HG02981 (cell line): Measurements from ENCODE around the gene TMEM121B.

Experiments
- ATAC-seq: cut with Tn5 transposase; IDR thresholded peaks from one replicate; pipeline ENCODE4 v1.9.1; 2021; ENCODE audit warnings: mild to moderate bottlenecking, moderate library complexity; ENCODE audit not compliant: unreplicated experiment

Gene TMEM121B

DNA sequence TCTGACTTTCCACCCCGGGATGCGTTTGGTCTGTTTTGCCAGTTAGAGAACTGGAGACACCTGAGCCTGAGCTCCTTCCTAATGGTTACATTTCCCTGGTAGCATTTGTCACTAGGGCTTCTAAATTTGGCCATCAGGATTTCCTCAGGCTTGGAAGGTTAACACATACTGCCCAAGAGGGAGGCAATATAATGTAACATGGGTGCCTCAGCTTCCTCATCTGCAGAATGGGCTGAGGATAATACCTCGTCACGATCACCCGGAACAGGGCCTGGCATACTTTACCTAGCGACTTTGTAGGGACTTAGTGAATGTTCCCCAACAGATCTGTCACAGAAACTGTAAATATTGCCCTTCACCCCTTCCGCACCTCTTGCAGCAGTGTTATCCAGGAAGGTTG lies 25.1 kb downstream of the TMEM121B start:
- ATAC-seq = no peak

DNA sequence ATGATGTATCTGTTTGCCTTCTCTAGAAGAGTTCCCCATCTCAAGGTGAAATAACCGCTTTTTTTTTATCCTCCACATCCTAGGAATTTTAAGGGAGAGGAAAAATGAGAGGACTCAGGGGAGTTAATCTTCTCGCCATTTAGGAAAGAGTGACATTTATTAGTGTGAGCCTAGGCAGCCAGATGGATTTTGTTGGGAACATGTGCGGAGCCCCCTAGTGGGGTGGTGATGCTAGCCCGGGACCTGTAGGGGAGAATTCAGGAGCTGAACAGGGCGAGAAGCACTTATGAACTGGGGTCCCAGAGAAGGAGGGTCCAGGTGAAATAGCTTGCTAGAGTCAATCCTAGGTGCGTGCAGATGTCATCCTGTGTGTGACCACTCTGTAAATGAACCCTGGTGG lies 25.6 kb downstream of the TMEM121B start:
- ATAC-seq = no peak

DNA sequence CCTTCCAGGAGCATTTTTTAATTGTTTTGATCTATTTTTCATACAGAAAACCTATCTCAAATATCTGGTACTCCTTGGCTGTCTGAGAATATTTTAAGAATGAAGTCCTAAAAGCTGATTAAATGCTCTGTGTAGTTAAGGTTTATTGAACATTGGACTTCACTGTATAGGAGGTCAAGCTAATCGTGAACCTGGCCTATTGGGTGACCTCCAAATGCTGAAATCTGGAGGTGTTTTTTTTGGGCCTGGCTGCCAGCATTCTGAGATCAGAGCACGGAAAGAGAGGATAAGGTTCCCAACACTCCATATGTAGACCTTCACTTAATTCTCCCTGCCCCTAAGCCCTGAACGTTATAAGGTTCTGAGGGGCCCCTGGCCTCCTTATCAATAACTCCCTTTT lies 28.1 kb downstream of the TMEM121B start:
- ATAC-seq = no peak

DNA sequence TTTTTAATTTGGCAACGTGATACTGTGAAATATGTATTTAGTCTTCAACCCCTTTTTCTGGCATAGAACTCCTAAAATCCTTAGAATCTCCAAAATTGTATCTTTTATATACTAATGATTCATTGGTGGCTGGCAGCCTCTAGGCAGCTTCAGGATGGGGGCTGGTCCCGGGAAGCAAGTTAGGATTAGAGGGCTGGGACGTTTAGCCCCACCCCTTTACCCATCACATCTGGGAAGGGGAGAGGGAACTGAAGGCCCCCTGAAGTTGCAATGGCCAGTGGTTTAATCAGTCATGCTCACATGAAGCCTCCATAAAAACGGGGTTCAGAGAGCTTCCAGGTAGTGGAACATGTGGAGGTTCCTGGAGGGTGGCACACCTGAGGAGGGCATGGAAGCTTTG lies 29.3 kb downstream of the TMEM121B start:
- no peak for ATAC-seq

DNA sequence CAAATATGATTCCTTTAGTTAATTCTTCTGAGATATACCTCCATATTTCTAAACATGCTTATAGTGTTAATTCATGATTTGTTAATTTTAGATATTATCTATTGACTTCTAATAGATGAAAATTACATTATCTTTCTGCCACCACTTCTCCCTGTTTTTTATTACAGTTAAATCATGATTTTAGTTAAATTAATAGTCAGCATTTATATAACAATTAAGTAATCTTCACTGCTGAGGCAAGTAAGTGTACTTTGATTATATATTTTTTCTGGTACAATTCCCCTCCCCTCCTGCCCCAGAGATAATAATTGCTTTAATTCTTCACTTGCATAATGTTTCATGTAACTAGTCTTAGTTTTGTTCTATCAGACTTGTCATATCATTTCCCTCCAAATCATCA lies 30.6 kb downstream of the TMEM121B start:
- ATAC-seq = no peak

DNA sequence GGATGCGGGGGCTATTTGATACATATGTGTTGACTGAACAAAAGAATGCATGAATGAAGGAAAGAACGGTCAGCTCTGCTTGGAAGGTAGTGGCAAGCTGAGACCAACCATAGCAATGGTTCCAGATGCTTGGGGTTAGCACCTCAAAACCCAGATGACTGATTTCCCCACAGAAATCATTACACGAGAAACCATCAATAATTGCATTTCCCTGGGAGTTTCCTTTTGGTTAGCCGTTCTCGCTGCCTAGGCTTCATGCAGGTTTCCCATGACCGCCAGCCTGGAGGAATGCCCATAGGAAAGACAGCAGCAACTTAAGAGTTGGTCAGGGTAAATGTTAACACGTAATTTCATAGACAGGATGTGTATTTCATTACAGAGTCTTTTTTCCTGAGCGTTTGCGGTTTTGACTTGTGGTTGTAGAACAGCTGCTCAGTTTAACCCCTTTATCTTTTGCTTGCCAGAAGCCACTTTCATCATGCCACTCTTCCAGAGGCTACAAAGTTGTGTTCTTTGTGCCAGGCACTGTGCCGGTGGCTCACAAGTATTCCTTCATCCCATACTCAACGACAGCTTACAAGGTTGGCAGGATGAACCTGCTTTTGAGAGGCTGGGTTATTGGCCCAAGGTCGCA lies 33.5 kb downstream of the TMEM121B start:
- no peak for ATAC-seq

DNA sequence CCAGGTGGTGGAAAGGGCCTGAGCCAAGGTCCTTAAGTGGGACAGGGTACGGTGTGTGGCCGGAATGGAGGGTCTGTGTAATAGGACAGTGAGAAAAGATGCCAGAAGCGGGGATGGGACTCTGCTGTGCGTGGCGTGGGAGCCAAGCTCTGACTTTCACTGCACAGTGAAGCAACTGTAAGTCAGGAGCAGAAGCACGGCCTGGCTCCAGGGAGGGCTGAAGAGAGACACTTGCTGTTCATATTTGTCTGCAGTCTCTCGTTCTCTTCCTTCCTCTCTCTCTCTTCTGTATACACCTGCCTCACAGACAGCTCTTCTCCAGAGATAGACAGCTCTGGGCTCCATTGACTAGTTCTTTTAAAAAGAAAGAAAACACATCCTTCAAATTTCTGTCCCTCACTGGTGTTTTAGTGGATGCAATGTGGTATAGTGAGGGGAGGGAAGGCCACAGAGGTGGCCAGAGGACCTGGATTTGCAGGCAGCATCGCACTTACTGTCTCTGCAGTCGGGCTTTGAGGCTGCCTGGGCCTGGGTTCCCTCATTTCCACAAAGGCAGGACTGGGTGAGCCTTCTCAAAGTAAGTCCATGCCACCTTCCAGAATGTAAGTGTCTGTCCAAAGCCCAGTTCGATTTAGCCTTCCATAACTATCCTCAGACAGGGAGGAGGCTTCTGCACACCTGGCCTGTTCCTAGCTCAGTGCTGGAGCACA lies 34.2 kb downstream of the TMEM121B start:
- no peak for ATAC-seq

DNA sequence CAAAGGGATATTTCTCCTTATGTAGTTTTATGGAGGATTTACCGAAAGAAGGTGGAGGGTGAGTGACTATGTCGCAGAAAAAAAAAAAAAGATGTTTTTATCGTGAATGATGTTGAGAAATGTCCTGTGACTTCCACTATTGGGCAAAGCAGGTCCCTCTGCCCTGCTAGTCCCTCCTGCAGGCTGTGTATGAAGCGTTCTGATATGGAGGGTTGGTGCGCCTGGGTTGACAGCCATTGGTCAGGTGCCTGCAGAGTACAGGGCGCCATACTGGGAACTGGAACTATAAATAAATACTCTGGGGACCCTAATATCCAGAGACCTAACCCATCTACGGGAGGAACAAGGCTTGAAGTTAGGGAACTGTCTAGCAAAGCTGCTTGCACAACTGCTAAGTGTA lies 34.9 kb downstream of the TMEM121B start:
- no peak for ATAC-seq

DNA sequence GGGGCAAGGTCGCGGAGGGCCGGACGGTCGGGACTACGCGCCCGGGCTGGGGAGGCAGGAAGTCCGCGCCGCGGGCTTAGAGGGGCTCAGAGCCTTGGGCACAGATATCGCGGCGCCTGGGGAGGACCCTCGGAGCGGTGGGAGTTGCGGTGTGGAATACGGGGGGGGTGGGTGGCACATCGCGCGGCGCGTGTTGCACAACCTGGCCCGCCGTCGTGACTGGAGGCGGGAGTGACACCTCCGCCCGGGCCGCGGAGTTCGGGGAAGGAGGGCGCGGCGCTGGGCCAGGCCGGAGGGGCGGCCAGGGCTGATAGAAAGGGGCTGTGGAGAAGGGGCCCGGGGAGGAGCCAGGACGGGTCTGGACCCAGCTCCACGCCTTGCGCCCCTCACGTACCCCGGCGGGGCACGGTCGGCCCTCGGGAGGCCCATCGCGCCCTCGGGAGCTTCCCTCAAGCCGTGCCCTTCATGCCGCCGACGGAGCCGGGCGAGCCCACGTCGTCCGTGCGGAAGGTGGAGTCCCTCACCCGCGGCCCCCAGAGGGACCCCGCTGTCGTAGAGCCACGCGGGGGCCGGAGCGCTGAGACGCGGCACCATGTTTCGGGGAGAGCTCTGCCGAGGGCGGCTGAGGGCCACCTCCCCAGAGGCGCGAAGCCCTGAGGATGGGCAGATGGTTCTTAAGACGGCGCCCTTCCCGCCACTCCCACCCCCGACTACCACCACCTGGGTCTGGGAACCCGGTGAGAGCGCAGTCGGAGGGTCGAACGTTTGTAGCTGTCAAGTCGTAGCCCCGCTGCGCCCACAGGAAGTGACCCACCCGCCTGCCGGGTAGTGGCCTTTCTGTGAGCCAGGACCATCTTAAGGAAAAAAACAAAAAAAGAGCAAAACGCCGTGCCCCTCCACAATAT lies 35.6 kb downstream of the TMEM121B start:
- no peak for ATAC-seq

DNA sequence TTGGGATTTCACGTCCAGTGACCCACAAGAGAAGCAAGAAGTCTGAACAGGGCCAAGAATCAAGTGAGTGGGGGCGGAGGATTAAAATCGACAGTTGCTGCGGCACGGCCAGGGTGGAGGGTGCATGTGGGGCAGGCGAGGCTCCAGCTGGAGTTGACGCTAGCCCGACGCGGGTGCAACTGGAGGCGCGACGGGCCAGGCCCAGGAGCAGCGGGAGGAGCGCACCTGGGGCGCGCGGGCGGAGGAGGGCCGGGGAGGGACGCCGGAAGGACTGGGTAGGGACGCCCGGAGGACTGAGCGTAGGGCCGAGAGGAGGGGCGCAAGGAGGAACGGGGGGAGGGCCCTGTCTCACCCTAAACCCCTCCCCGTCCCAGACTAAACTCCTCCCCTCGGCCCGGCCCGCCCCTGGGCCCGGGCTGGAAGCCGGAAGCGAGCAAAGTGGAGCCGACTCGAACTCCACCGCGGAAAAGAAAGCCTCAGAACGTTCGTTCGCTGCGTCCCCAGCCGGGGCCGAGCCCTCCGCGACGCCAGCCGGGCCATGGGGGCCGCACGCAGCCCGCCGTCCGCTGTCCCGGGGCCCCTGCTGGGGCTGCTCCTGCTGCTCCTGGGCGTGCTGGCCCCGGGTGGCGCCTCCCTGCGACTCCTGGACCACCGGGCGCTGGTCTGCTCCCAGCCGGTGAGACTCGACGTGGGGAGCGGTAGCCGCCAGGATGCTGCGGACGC lies 36.4 kb downstream of the TMEM121B start, which contains the start of gene IL17RA:
IL17RA (plus strand) TSS at position 447 of the 723 bp plus-strand sequence; CDS start at position 539, 92 bp downstream.
- ATAC-seq = peak; percentile 89

DNA sequence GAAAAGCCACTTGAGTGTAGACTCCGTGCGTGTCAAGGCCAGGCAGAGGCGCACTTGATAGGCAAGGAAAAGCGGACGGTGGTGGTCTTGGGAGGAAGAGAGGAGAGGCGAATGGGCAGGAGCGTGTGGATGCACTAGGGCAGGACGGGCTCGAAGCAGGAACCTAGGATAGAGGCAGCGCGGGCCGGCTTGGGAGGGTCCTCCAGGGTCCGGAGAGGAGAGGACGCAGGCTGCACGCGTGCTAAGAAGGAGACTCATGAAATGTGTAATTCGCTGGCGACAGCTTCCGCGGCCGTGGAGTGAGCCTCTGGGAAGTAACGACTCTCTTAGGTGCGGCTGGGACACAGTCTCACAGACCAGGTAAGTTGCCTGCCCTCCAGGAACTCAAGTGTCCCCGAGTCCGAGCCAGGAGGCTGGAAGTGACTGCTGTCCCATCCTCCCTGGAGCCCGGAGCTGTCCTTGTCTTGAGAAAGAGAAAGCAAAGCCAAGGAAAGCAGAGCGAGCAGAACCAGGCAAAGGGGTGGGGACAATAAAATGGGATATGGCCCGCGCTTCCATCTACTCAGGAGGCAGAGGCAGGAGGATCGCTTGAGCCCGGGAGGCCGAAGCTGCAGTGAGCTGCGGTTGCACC lies 37.2 kb downstream of the TMEM121B start:
- no peak for ATAC-seq

DNA sequence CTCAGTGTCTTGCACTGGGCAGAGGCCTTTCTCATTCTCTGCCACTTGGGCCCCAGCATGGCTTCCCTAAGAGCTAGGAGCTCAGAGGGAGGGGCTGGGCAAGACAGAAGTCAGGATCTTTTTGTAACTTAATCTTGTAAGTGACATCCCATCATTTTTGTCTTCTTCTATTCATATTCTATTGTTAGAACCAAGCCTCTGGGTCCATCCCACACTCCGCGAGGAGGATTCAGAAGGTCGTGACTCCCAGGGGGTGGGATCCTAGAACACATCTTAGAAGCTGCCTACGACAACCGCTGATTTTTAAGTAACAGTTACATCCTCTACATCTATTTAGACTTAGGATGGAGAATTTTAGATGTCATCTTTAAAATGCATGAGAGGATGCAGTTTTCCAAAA lies 37.9 kb downstream of the TMEM121B start:
- no peak for ATAC-seq

DNA sequence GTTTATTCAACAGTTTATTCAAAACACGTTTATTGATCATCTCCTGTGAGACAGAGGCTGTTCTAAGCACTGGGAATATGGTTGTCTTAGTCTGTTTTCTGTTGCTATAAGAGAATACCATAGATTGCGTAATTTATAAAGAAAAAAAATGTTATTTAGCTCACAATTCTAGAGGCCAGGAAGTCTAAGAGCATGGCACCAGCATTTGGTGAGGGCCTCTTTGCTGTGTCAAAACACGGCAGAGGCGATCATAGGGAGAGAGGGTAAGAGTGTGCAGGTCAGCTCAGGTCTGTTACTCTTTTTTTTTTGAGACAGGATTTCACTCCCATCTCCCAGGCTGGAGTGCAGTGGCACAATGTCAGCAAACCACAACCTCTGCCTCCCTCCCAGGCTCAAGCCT lies 41.6 kb downstream of the TMEM121B start:
- no peak for ATAC-seq

DNA sequence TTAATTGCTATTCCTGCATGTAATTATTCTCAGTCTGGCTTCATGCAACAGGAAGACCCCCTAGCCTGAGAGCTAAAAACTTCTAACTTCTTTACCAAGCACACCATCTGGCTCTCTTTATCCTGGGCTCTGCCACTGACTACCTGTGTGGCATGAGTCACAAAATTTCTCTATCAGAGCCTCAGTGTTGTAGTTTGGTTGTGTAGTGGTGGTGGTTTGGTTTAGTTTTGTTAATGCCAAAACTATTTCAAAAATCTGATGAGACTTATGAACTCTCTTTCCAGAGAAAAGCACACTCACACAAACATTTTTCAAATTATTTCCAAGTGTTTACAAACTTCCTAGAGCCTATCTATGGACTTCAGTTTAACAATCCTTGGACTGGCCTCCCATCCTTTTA lies 43.9 kb downstream of the TMEM121B start:
- ATAC-seq = no peak

DNA sequence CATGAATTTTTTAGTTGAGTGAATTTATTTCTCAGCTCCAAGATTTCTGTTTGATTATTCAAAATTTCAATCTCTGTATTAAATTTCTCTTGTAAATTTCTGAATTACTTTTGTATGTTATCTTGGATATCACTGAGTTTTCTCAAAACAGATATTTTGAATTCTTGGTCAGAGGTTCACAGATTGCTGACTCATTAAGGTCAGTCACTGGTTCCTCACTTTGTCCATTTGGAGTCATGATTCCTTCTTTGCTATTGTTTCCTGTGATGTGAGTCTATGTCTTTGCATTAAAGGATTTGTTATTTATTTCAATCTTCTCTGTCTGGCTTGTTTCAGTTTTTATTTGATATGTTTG lies 46.5 kb downstream of the TMEM121B start:
- no peak for ATAC-seq

DNA sequence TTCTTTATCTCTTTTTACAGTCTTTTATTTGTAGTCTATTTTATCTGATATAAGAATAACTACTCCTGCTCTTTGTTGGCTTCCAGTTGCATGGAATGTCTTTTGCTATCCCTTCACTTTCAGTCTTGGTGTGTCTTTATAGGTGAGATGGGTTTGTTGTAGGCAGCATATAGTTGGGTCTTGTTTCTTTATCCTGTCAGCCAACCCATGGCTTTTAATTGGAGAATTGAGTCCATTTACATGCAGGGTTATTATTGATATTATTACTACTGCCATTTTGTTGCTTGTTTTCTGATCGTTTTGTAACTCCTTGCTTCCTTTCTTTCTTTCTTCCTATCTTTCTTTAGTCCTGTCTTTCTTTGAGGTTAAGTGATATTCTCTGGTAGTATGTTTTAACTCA lies 48.3 kb downstream of the TMEM121B start:
- ATAC-seq = no peak
